ENCODE results near the gene SPDEF. TPM values are rescaled to one million over a fixed set of nuclear protein-coding genes. Genes with fewer than 3 reads are reported as not detected.

Gene SPDEF
- total RNA-seq = not detected

DNA sequence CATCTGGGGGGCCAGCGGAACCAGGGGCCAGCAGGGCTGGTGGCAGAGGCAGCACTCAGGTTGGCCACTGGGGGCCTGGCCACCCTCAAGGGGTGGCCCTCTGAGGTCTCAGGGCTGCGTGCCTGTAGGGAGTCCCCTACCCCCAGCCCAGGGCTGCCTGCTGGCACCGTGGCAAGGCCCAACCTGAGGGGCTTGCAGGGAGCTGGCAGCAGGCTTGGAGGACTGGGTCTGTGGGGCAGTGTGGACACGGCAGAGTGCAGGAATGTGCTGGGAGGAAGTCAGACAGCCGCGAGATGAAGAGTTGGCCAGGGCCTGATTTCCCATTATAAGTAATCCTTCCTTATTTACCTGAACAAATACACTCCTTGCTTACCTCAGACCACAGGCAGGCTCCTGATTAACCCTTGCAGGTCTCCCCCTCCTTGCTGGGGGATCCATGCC is at the start of gene SPDEF:
Gene SPDEF (minus strand): TSS at position 299 of the 441 bp plus-strand sequence. CDS start 11,874 bp downstream, outside the sequence.
- no peak within 1 kb of the TSS for H3K4me3 Mint-ChIP-seq
- no peaks in the 10 kb centered on the region for H3K27me3 Mint-ChIP-seq
- ATAC-seq = no peak
- no peaks in the 10 kb centered on the region for H3K36me3 Mint-ChIP-seq
- DNase-seq (ENCODE audit: low spot score) = no peak
- no peak within 1 kb of the TSS for H3K27ac Mint-ChIP-seq
- H3K4me1 Mint-ChIP-seq (ENCODE audit: low read depth in 2 of 2) = no peaks in the 10 kb centered on the region
- no peaks in the 10 kb centered on the region for H3K9me3 Mint-ChIP-seq

DNA sequence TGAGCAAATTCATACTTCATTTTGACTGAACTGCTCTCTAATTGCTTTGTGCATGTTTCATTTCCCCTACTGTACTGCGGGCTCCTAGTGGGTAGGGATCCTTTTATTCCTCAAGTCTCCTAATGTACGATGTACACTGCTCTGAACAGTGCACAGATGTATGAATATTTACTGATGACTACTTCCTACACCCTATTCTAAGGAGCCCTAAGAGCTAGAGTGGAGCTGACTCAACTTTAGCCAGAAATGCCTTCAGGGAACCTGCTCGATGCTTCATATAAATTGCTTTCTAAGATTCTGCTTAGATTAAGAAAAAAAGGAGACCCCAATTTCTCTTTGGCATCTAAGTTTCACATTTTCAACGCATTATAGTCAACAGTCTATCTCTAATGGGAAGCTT is 47.6 kb upstream of the SPDEF start:
- Mint-ChIP-seq H3K4me1 (ENCODE audit: low read depth in 2 of 2) (peaks cover 18 to 26% of the 10 kb centered on the region in 2 donors), H3K9me3 (no peaks in the 10 kb centered on the region), H3K27ac (no peak overlapping the region), H3K4me3 (no peak overlapping the region), H3K27me3 (no peaks in the 10 kb centered on the region), H3K36me3 (peaks cover 4% of the 10 kb centered on the region)
- DNase-seq (ENCODE audit: low spot score) = no peak
- ATAC-seq = no peak

DNA sequence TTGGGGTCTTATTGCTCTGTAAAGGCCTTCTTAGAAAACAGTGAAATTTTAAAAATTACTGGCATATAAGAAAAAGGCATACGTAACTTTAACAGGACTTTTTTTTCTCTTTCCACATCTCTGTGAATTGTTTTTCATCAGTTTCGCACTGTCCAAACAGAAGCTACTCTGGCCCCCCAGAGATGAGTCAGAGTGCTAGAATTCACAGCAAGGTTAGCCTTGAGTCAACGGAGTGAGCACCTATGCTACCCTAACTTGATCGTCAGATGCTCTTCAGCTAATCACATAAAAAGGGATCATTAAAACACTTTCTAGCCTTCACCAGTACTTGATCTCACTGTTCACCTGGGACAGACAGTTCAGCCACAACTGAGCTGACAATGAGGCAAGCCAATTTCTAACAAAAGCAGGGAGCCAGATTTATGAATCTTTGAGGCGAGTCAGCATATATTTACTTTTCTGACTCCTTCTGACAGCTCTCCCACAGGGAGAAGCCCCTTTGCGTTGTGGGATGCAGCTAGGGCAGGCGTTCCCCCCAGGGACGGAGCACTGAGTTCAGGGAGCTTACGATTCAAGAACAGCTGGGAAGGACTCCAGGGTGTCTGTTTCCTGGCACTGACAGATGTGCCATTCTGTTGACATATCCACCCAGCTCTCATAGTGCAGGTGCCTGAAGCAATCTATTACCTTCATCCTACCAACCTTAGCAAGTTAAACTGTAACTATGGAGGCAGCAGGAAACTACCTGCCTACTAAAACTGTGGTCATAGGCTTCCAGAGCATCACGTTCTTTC is 46.4 kb upstream of the SPDEF start:
- Mint-ChIP-seq H3K4me1 (ENCODE audit: low read depth in 2 of 2) (peaks cover 25 to 35% of the 10 kb centered on the region in 2 donors), H3K36me3 (peaks cover 4% of the 10 kb centered on the region), H3K27me3 (no peaks in the 10 kb centered on the region), H3K27ac (no peak overlapping the region), H3K4me3 (no peak overlapping the region), H3K9me3 (no peaks in the 10 kb centered on the region)
- no peak for DNase-seq (ENCODE audit: low spot score)
- ATAC-seq = no peak

DNA sequence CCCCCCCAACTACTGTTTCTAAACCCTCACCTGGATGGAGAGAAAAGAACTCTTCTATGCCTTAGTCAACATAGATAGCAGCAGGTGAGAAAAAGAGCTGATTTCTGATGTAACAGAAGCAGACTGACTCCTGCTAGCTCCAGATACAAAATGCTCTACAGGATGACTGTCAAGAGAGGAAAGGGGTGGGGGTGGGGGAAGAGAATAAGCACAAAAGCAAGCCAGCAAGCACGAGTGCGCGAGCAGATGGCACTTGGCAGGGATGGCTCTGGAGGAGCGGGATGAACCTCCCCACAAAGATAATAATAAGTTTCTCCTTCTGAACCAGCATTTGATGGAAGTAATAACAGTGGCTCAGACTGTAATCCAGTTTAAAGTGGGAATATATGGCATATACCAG is 45.6 kb upstream of the SPDEF start:
- no peak for DNase-seq (ENCODE audit: low spot score)
- no peak overlapping the region for H3K27ac Mint-ChIP-seq
- H3K9me3 Mint-ChIP-seq = no peaks in the 10 kb centered on the region
- no peaks in the 10 kb centered on the region for H3K27me3 Mint-ChIP-seq
- peaks cover 4% of the 10 kb centered on the region for H3K36me3 Mint-ChIP-seq
- H3K4me1 Mint-ChIP-seq (ENCODE audit: low read depth in 2 of 2) = peaks cover 27 to 37% of the 10 kb centered on the region in 2 donors
- ATAC-seq = no peak
- no peak overlapping the region for H3K4me3 Mint-ChIP-seq

GRCh38 chr6:34600796-34601195 is 44.7 kb upstream of the SPDEF start:
- Mint-ChIP-seq H3K9me3 (no peaks in the 10 kb centered on the region), H3K27me3 (no peaks in the 10 kb centered on the region), H3K4me1 (ENCODE audit: low read depth in 2 of 2) (peaks cover 29 to 40% of the 10 kb centered on the region in 2 donors), H3K27ac (no peak overlapping the region), H3K36me3 (peaks cover 2% of the 10 kb centered on the region), H3K4me3 (no peak overlapping the region)
- no peak for DNase-seq (ENCODE audit: low spot score)
- ATAC-seq = no peak

- H3K36me3 Mint-ChIP-seq = no peaks in the 10 kb centered on the region
- H3K4me3 Mint-ChIP-seq = no peak overlapping the region
- H3K27ac Mint-ChIP-seq = no peak overlapping the region
- no peak for ATAC-seq
- H3K27me3 Mint-ChIP-seq = no peaks in the 10 kb centered on the region
- H3K4me1 Mint-ChIP-seq (ENCODE audit: low read depth in 2 of 2) = peaks cover 28 to 39% of the 10 kb centered on the region in 2 donors
- no peak for DNase-seq (ENCODE audit: low spot score)
- no peaks in the 10 kb centered on the region for H3K9me3 Mint-ChIP-seq
These were observed 44.0 kb upstream of the SPDEF start for GRCh38 chr6:34600101-34600500.

GRCh38 chr6:34598712-34599111 is 42.6 kb upstream of the SPDEF start:
- peaks cover 32 to 44% of the 10 kb centered on the region in 2 donors for H3K4me1 Mint-ChIP-seq (ENCODE audit: low read depth in 2 of 2)
- H3K9me3 Mint-ChIP-seq = no peaks in the 10 kb centered on the region
- DNase-seq (ENCODE audit: low spot score) = no peak
- no peak for ATAC-seq
- H3K4me3 Mint-ChIP-seq = no peak overlapping the region
- H3K36me3 Mint-ChIP-seq = no peaks in the 10 kb centered on the region
- no peak overlapping the region for H3K27ac Mint-ChIP-seq
- H3K27me3 Mint-ChIP-seq = no peaks in the 10 kb centered on the region

GRCh38 chr6:34597605-34598353 is 41.6 kb upstream of the SPDEF start:
- no peaks in the 10 kb centered on the region for H3K36me3 Mint-ChIP-seq
- no peak for DNase-seq (ENCODE audit: low spot score)
- peak overlapping the region; percentile 31 for H3K4me3 Mint-ChIP-seq
- ATAC-seq = no peak
- no peaks in the 10 kb centered on the region for H3K27me3 Mint-ChIP-seq
- H3K4me1 Mint-ChIP-seq (ENCODE audit: low read depth in 2 of 2) = peaks cover 38 to 44% of the 10 kb centered on the region in 2 donors
- peak overlapping the region; percentile 7 to 10 for H3K27ac Mint-ChIP-seq
- H3K9me3 Mint-ChIP-seq = no peaks in the 10 kb centered on the region

DNA sequence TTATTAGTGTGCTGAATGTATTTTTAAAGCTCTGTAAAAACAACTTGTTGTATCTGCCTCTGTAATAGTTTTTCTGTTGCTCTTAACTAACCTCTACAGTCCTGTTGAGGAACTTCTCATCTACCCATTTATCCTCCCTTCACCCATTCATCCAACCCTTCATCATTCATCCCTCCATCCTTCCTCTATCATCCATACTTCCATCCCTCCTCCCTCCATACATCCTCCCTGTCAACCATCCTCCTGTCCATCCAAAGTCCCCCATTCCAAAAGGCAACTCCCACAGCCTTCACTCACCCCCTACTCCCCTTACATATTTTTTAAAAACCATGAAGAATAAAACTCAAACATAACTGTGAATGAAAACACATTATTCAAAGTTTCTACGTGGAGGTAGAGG is 40.7 kb upstream of the SPDEF start:
- Mint-ChIP-seq H3K36me3 (no peaks in the 10 kb centered on the region), H3K9me3 (no peaks in the 10 kb centered on the region), H3K27me3 (no peaks in the 10 kb centered on the region), H3K4me3 (no peak overlapping the region), H3K27ac (peak overlapping the region; percentile 32 to 37), H3K4me1 (ENCODE audit: low read depth in 2 of 2) (peaks cover 43 to 47% of the 10 kb centered on the region in 2 donors)
- DNase-seq (ENCODE audit: low spot score) (peak; percentile 28), ATAC-seq (no peak)

DNA sequence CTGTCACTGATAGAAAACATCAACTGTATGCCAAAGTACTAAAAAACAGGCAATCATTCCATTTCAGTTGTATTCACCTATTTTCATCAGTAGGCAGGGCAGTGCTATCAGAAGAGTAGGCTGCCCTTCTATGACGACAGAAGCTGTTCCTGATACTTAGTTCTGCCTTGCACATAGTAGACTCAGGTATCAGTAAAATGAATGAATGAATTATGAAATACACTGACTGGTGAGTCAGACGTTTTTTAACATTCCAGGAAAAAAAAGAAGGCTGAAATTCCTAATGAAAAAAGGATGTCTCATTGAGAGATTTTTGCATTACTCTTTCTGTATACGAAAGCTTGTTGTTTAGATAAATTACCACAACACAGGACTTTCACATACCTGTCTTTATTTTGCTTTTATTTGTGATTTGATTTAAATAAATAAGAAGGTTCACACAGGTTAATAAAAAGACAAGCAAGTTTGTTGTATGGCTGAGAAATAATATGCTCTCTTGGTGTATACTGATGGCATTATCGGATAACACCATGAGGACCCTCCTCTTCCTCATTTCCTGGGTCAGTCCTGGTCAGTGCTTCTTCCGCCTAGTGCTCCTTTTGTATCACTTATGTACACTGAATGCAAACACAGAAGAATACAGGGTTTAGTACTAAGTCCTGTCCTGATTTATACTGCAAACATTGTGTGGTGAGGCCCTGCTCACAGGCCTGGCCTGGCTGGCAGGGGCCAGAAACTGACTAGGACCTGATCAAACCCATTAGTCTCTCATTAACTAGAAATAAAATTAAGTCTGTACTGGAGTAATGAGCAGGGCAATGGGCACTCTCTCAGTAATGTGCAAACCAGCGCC is 39.4 kb upstream of the SPDEF start:
- Mint-ChIP-seq H3K4me3 (no peak overlapping the region), H3K9me3 (no peaks in the 10 kb centered on the region), H3K27ac (no peak overlapping the region), H3K4me1 (ENCODE audit: low read depth in 2 of 2) (peaks cover 49% of the 10 kb centered on the region in 2 donors), H3K36me3 (no peaks in the 10 kb centered on the region), H3K27me3 (no peaks in the 10 kb centered on the region)
- ATAC-seq (no peak), DNase-seq (ENCODE audit: low spot score) (peak; percentile 34)

DNA sequence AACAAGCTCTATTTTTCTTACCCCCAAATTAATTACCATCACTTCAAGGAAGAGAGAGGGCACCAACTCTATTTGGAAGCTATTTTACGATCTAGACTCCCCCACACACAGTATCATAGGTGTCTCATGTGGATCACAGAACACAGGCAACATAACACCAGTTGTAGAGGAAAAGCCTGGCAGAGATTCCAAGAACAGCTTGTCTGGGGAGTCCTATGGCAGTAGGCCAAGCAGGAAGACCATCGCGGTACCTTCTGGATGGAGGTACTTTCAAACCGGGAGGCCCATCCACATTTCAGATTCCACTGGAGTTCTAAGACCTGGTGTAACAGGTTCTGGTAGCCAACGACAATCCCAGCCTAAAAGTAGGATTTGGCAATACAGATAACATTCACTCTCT is 37.6 kb upstream of the SPDEF start:
- H3K4me1 Mint-ChIP-seq (ENCODE audit: low read depth in 2 of 2) = peaks cover 36 to 48% of the 10 kb centered on the region in 2 donors
- H3K36me3 Mint-ChIP-seq = no peaks in the 10 kb centered on the region
- H3K27ac Mint-ChIP-seq = no peak overlapping the region
- no peaks in the 10 kb centered on the region for H3K9me3 Mint-ChIP-seq
- H3K27me3 Mint-ChIP-seq = no peaks in the 10 kb centered on the region
- DNase-seq (ENCODE audit: low spot score) = peak; percentile 25
- H3K4me3 Mint-ChIP-seq = no peak overlapping the region
- ATAC-seq = no peak

GRCh38 chr6:34592208-34592952 is 36.3 kb upstream of the SPDEF start:
- ATAC-seq (no peak), DNase-seq (ENCODE audit: low spot score) (peak; percentile 38)
- H3K27me3 Mint-ChIP-seq = no peaks in the 10 kb centered on the region

DNA sequence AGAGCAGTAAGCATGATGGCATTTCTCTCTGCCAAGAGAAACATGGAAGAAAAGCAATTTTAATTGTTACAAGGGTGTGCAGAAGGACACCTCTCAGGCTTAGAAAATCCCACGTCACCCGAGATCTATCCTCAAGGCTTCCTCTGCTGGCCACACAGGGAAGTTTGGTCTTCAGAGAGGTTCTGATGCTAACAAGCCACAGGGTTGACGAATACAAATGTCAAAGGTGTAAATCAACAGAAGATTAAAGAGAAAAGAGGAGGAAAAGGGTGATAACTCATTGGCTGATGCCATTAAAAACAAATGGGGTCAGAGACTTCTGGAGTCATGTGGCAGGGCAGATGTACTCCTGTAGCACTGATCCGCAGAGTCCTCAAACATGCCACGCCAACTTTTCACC is 33.6 kb upstream of the SPDEF start:
- Mint-ChIP-seq H3K9me3 (no peaks in the 10 kb centered on the region), H3K36me3 (no peaks in the 10 kb centered on the region), H3K4me1 (ENCODE audit: low read depth in 2 of 2) (peaks cover 13 to 36% of the 10 kb centered on the region in 2 donors), H3K27ac (no peak overlapping the region), H3K4me3 (no peak overlapping the region), H3K27me3 (no peaks in the 10 kb centered on the region)
- ATAC-seq = no peak
- peak; percentile 5 for DNase-seq (ENCODE audit: low spot score)

More at GRCh38 chr6:34592208-34592952, 36.3 kb upstream of the SPDEF start:
- no peak overlapping the region for H3K4me3 Mint-ChIP-seq
- no peak overlapping the region for H3K27ac Mint-ChIP-seq
- H3K9me3 Mint-ChIP-seq = no peaks in the 10 kb centered on the region
- H3K36me3 Mint-ChIP-seq = no peaks in the 10 kb centered on the region
- H3K4me1 Mint-ChIP-seq (ENCODE audit: low read depth in 2 of 2) = peaks cover 25 to 41% of the 10 kb centered on the region in 2 donors
